ENCODE measurements around the gene TSTD2.

DNA sequence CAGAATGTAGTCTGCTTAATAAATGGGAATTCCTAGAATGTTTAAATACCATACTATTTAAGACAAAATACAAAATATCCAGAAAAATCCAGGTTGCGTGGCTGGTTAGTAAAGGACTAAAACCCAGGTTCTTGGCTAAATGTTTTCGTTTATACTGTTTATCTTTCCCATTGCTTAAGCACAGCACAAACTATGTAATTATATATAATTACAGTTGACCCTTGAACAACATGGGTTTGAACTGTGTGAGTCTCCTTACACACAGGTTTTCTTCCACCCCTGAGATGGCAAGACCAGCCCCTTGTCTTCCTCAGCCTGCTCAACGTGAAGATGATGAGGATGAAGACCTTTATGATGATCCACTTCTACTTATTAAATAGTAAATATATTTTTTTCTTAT, 39.2 kb upstream of the TSTD2 start:
- no peak for TF ChIP-seq POLR2A (IDR thresholded peaks at IDR 0.05; ENCODE audit: low read depth, low read length)
- no peak for TF ChIP-seq TAF1 (IDR thresholded peaks at IDR 0.05; ENCODE audit: borderline replicate concordance, low read depth, low read length)
- TF ChIP-seq POLR2AphosphoS5 (IDR thresholded peaks at IDR 0.05; ENCODE audit: low read depth, low read length) = no peak
